Measurements from ENCODE around the gene SEC14L1. TPM values are rescaled to one million over a fixed set of nuclear protein-coding genes. Genes with fewer than 3 reads are reported as not detected.

SEC14L1 gene
- total RNA-seq, 2 experiments from 2014 or later = 98.5 to 146 TPM

DNA sequence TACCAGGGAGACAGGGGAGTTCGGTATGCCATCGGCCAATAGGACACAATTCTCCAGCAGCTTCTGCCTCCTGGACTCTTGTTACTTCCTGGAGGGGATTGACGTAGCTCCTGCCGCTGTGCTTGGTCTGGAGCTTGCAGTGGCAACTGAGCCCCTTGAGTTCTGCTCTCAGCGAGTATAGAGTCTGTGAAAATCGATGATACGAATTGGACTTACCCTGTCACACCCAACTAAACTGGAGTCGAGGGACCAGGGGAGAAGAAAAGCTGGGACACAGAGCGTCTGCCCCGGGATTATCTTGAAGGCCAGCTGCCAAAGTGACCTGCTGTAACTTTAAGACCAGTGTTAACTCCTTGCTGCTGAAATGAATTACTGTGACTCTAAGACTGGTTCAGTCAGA is 22.2 kb downstream of the SEC14L1 start:
- Mint-ChIP-seq H3K4me3 (no peak overlapping the region), H3K27me3 (no peaks in the 10 kb centered on the region), H3K27ac (no peak overlapping the region), H3K4me1 (peaks cover 36% of the 10 kb centered on the region), H3K9me3 (ENCODE audit: low read depth) (peaks cover 5% of the 10 kb centered on the region), H3K36me3 (peaks cover 51% of the 10 kb centered on the region)
- CTCF ChIA-PET = interaction anchor here (1.1 to 1.5 kb wide), 2 partner anchors 74 to 76 kb away, joined by 3 to 5 read pairs; no protein-coding TSS in a partner anchor
- no peak for DNase-seq
- ATAC-seq = no peak

DNA sequence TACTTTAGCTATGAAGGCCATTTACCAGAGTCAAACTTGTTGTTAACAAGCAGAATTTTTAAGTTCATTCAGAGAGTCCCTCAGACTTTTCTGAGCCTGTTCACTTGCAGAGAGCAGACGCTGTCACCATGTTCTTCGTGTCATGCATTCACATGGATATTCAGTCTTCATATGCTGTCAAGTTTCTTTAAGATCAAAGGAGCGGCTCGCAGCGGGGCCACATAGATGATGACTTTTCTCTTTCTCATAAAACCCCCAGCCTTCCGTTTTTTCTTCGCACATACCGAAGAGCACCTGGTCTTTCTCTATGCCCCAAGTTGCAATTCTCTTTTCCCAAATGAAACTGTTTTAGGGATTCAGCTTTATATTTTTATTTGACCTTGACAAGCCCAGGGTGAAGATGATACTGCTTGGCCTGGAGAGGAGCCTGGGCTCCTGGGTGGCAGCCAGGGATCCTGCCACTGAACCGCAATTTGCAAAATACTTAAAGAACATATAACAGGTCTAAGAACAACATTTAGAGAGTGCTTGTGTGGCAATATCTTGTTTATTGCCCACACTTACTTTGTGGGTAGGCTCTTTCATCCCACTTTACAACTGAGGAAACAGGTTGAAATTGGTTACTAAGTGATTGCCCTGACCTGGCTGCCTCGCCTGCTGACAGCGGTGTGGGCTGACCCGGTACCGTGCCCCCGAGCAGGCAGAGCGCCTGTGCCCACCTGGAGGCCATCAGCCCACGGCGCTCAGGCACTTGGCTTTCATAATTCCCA is 22.9 kb downstream of the SEC14L1 start:
- ATAC-seq = no peak
- peaks cover 53% of the 10 kb centered on the region for H3K36me3 Mint-ChIP-seq
- peaks cover 30% of the 10 kb centered on the region for H3K4me1 Mint-ChIP-seq
- CTCF ChIA-PET = interaction anchor here (1.5 kb wide), 1 partner anchor 77 kb away, joined by 3 read pairs; no protein-coding TSS in a partner anchor
- no peaks in the 10 kb centered on the region for H3K27me3 Mint-ChIP-seq
- no peak overlapping the region for H3K4me3 Mint-ChIP-seq
- peaks cover 5% of the 10 kb centered on the region for H3K9me3 Mint-ChIP-seq (ENCODE audit: low read depth)
- DNase-seq = no peak
- no peak overlapping the region for H3K27ac Mint-ChIP-seq

- peaks cover 7% of the 10 kb centered on the region for H3K9me3 Mint-ChIP-seq (ENCODE audit: low read depth)
- DNase-seq (no peak), ATAC-seq (no peak)
- H3K36me3 Mint-ChIP-seq = peaks cover 62% of the 10 kb centered on the region
- CTCF ChIA-PET = interaction anchor here (0.9 kb wide), 1 partner anchor 8 kb away, joined by 3 read pairs; no protein-coding TSS in a partner anchor
- peak overlapping the region; percentile 68 for H3K27ac Mint-ChIP-seq
- no peak overlapping the region for H3K4me3 Mint-ChIP-seq
- peaks cover 30% of the 10 kb centered on the region for H3K4me1 Mint-ChIP-seq
- H3K27me3 Mint-ChIP-seq = no peaks in the 10 kb centered on the region
These were observed 23.8 kb downstream of the SEC14L1 start for GRCh38 chr17:77164483-77165091.

GRCh38 chr17:77165577-77165976 is 24.8 kb downstream of the SEC14L1 start:
- no peak overlapping the region for H3K4me3 Mint-ChIP-seq
- no peak for ATAC-seq
- CTCF ChIA-PET = interaction anchor here (0.9 to 1.4 kb wide), 2 partner anchors 9 to 77 kb away, joined by 3 to 4 read pairs; no protein-coding TSS in a partner anchor
- H3K9me3 Mint-ChIP-seq (ENCODE audit: low read depth) = peaks cover 7% of the 10 kb centered on the region
- H3K36me3 Mint-ChIP-seq = peaks cover 69% of the 10 kb centered on the region
- no peak overlapping the region for H3K27ac Mint-ChIP-seq
- DNase-seq = no peak
- peaks cover 25% of the 10 kb centered on the region for H3K4me1 Mint-ChIP-seq
- no peaks in the 10 kb centered on the region for H3K27me3 Mint-ChIP-seq

- no peak for ATAC-seq
- Mint-ChIP-seq H3K27ac (no peak overlapping the region), H3K36me3 (peaks cover 78% of the 10 kb centered on the region), H3K4me1 (peaks cover 18% of the 10 kb centered on the region), H3K4me3 (no peak overlapping the region), H3K9me3 (ENCODE audit: low read depth) (peaks cover 10% of the 10 kb centered on the region), H3K27me3 (no peaks in the 10 kb centered on the region)
- no peak for DNase-seq
- CTCF ChIA-PET = no interaction called here
These were observed 26.9 kb downstream of the SEC14L1 start for GRCh38 chr17:77167472-77168306.

DNA sequence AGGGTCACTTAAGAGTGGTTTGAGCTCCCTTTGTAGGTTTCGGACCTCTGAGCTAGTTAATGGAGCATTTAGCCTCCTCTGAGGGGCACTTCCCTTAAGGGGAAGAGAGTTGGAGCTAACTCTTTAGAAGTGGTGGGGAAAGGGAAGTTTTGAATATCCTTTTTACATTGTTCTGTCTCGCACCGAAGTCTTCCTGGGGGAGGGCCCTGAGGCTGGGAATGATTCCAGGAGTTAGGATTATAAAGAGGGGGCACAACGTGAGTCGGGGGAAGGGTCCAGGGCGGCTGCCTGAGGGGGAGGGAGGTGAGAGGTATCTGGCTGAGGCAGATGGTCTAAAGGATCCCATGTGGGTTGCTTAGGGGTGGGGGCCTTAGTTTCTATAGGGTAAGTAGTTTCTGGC is 32.3 kb downstream of the SEC14L1 start:
- ATAC-seq = no peak
- peaks cover 77% of the 10 kb centered on the region for H3K36me3 Mint-ChIP-seq
- H3K9me3 Mint-ChIP-seq (ENCODE audit: low read depth) = peaks cover 19% of the 10 kb centered on the region
- H3K27ac Mint-ChIP-seq = no peak overlapping the region
- DNase-seq = no peak
- no peak overlapping the region for H3K4me3 Mint-ChIP-seq
- no peaks in the 10 kb centered on the region for H3K4me1 Mint-ChIP-seq
- CTCF ChIA-PET = interaction anchor here (0.7 kb wide), 1 partner anchor 187 kb away, joined by 4 read pairs; no protein-coding TSS in a partner anchor
- H3K27me3 Mint-ChIP-seq = no peaks in the 10 kb centered on the region

DNA sequence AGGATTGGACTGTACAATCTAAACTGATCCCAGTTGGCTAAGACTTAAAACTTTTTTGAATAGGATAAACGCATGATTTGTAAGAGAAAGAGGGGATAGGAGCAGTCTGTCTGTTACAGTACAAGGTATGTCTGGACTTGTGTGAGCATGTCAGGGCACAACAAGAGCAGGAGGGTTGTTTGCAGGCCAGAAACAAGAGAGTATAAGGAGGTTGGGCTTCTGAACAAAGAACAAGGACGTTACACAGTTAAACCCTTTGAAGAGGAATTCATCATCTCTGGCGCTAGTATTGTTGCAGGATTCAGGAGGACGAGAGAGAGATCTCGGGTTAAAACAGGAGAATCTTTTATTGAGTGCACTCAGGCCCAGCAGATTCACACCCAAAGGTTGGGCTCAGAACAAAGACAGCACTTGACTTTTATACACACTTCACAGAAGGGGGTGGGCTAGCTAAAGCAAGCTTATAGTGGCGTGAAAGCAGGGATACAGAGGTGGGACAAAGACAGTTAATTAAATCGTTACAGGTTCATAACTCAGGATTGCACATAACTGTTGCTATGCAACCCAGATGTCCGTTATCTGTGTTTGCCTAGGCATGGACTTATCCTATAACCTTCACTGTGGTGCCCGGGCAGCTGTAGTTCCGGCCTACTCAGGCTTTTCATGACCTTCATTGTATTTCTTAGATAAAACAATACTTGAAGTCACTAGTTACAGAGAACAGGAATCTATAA is 34.3 kb downstream of the SEC14L1 start:
- no peaks in the 10 kb centered on the region for H3K4me1 Mint-ChIP-seq
- no peaks in the 10 kb centered on the region for H3K27me3 Mint-ChIP-seq
- peaks cover 64% of the 10 kb centered on the region for H3K36me3 Mint-ChIP-seq
- H3K4me3 Mint-ChIP-seq = no peak overlapping the region
- DNase-seq (no peak), ATAC-seq (no peak)
- H3K27ac Mint-ChIP-seq = no peak overlapping the region
- peaks cover 17% of the 10 kb centered on the region for H3K9me3 Mint-ChIP-seq (ENCODE audit: low read depth)
- CTCF ChIA-PET = no interaction called here

DNA sequence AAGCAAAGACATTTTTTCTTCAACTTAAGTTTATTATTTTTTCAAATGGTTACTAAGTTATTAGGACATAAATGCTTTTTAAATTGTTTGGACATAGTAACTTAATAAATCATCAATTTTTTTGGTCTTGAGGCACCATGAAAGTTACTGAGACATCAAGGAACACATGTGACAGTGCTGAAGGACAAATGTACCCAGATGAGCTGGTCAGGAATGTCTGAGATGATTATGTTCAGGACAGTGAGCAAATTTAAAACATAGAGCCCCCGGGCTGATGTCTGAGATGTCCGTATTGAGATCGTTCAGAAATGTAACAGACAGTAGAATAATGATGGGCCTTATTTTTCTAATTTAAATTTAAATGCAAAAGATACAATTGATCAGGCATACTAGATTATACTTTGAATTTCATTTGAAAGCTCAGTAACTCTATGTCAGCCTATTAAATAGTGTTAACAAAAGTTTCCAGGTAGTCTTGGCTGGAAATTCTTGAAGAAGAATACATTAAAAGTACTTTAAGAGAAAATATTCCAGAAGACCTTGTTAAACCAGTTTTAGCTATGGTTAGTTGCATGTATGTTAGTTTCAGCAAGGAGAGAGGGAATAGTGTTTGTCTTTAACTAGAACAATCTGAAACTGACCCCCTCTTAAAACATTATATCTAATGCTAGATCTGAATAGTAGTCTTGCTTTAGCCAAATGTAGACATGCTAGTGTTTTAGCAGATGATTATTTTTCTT is 36.4 kb downstream of the SEC14L1 start:
- Mint-ChIP-seq H3K4me3 (no peak overlapping the region), H3K4me1 (peaks cover 18% of the 10 kb centered on the region), H3K9me3 (ENCODE audit: low read depth) (peaks cover 17% of the 10 kb centered on the region), H3K36me3 (peaks cover 63% of the 10 kb centered on the region), H3K27ac (no peak overlapping the region), H3K27me3 (no peaks in the 10 kb centered on the region)
- ATAC-seq (no peak), DNase-seq (no peak)
- CTCF ChIA-PET = interaction anchor here (1.0 to 1.2 kb wide), 2 partner anchors 31 to 121 kb away, joined by 3 read pairs; no protein-coding TSS in a partner anchor

DNA sequence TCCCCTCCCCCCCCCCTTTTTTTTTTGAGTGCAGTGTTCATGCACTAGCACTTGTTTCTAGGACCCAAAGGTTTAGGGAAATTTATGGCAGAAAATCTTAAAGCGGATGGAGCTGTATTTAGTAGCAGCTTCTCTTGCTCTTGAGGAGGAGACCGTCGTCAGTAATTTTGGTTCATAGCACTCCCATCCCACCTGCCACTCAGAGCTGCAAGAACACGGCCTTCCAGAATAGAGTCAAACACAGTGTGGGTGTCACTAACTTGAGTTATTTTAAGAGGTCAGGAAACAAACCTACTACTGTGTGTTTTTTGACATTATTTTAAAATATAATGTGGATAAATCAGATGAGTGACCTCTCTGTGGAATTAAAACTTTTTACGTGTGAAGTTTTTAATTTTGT is 37.3 kb downstream of the SEC14L1 start:
- Mint-ChIP-seq H3K4me3 (no peak overlapping the region), H3K36me3 (peaks cover 56% of the 10 kb centered on the region), H3K9me3 (ENCODE audit: low read depth) (peaks cover 13% of the 10 kb centered on the region), H3K27ac (no peak overlapping the region), H3K27me3 (no peaks in the 10 kb centered on the region), H3K4me1 (peaks cover 26% of the 10 kb centered on the region)
- no peak for ATAC-seq
- DNase-seq = no peak
- CTCF ChIA-PET = interaction anchor here (1.2 to 1.8 kb wide), 2 partner anchors 7 to 122 kb away, joined by 3 to 5 read pairs; no protein-coding TSS in a partner anchor

DNA sequence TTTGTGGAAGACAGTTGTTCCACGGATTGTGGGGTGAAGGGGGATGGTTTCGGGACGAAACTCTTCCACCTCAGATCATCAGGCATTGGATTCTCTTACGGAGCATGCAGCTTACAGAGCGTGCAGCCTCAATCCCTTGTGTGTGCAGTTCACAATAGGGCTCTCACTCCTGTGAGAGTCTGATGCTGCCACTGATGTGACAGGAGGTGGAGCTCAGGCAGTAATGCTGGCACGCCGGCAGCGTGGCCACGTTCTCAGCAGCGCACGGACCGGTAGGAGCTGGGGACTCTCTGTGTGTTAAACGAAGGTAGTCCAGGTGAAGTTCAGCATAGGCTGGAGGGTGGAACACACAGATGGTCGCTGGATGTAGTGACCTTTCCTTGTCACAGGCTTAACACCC is 37.8 kb downstream of the SEC14L1 start:
- Mint-ChIP-seq H3K27me3 (no peaks in the 10 kb centered on the region), H3K4me3 (no peak overlapping the region), H3K4me1 (peaks cover 30% of the 10 kb centered on the region), H3K27ac (no peak overlapping the region), H3K36me3 (peaks cover 51% of the 10 kb centered on the region), H3K9me3 (ENCODE audit: low read depth) (peaks cover 8% of the 10 kb centered on the region)
- CTCF ChIA-PET = interaction anchor here (1.2 to 1.8 kb wide), 3 partner anchors 8 to 123 kb away, joined by 3 to 5 read pairs (median 4); partner anchors contain the start of gene SEC14L1
- ATAC-seq (no peak), DNase-seq (no peak)

DNA sequence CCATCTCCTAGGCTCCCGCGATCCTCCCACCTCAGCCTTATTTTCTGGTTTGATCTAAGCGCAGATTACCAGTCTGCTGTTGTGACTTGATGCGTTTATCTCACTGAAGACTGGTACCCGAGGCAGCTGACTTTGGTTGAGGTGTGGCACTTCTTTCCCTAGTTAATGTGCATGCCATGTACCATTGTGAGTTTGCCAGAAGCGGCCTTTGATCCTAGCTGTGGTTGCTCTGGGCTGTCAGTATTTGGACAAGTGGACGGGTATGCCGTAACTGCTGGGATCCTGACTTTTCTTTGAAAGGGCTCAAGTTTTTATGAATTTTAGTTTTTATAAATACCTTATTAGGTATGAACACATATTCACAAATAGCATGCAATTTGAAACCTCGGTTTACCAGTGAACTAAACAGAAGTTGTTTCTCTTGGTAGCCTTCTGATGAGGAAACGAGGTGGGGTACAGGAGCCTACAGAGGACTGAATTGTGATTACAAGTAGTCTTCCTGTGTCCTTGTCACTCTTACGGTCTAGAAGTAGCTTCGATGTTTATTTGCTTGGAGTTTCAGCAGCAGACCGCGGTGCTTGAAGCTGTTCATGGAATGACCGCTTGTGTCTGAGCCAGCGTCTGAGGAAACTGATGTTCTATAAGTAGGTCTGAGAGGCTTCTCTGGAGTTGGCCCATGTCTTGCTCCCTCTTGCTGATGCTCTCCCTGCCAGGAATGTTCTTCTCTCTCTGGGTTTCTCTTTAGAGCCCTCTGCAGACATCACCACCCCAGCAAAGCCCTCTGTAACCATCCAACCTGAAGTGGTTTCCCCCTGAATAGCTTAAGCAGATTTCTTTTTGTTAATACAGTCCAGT is 40.0 kb downstream of the SEC14L1 start:
- Mint-ChIP-seq H3K27ac (peak overlapping the region; percentile 40), H3K36me3 (peaks cover 32% of the 10 kb centered on the region), H3K4me1 (peaks cover 30% of the 10 kb centered on the region), H3K9me3 (ENCODE audit: low read depth) (no peaks in the 10 kb centered on the region), H3K4me3 (no peak overlapping the region), H3K27me3 (no peaks in the 10 kb centered on the region)
- DNase-seq (no peak), ATAC-seq (no peak)
- CTCF ChIA-PET = interaction anchor here (1.3 to 2.9 kb wide), 5 partner anchors 12 to 313 kb away, joined by 3 to 18 read pairs (median 5); partner anchors contain the start of genes MGAT5B and SEC14L1
